B cell (primary cell): ENCODE data around the gene FAM83B. TPM values are rescaled to one million over a fixed set of nuclear protein-coding genes. Genes with fewer than 3 reads are reported as not detected.

ENCODE experiments used
- ATAC-seq: fragments of 200-7000 bp; cut with Tn5 transposase; one replicate; pipeline ENCODE4 v1.10.0; 2021; ENCODE audit warnings: low read depth, mild to moderate bottlenecking, moderate number of reproducible peaks, moderate library complexity
- CTCF ChIA-PET: fragments of 350-600 bp; sonication (Branson Sonifier 250); formaldehyde crosslinking; loops from one replicate; lab custom pipeline; 2021; ENCODE audit warnings: antibody characterized with exemption, inconsistent platforms; lab: Charles Lee
- POLR2A ChIA-PET: fragments of 350-600 bp; sonication (Branson Sonifier 250); formaldehyde crosslinking; loops from one replicate; lab custom pipeline; 2021; ENCODE audit warnings: antibody characterized with exemption; lab: Charles Lee
- DNase-seq: peaks from one replicate; pipeline ENCODE4 v3.0.0; 2013
- H2AFZ ChIP-seq: 2 replicates; pipeline ENCODE4 v1.6.1; 2012; ENCODE audit warnings: mild to moderate bottlenecking, low read depth, low read length; ENCODE audit not compliant: insufficient read depth, poor library complexity, severe bottlenecking
- H3K27ac ChIP-seq, 2 donors: 1 replicate in 1 of 2; 2 replicates in 1 of 2; pipeline ENCODE4 v1.5.1; 2012 to 2013; ENCODE audit warnings: low read length in 2 of 2, mild to moderate bottlenecking in 2 of 2, moderate library complexity in 1 of 2
- H3K27me3 ChIP-seq, 4 experiments: fragments of 200-600 bp in 1 of 4; sonication (generic) in 1 of 4; replicated peaks in 1 of 4; 1 replicate in 2 of 4; 2 replicates in 2 of 4; pipeline versions ENCODE4 v1.6.1 to v1.7.0; 2013 to 2016; ENCODE audit warnings: low read length in 3 of 4, mild to moderate bottlenecking in 2 of 4, mixed read lengths in 1 of 4, moderate library complexity in 1 of 4; ENCODE audit not compliant: insufficient read depth in 4 of 4, control insufficient read depth in 3 of 4; ENCODE audit errors: control extremely low read depth in 1 of 4
- H3K36me3 ChIP-seq, 2 experiments: replicated peaks in 1 of 2; 1 replicate in 1 of 2; 2 replicates in 1 of 2; pipeline versions ENCODE4 v1.6.1 to v1.7.1; 2013; ENCODE audit warnings: low read length in 1 of 2; ENCODE audit not compliant: insufficient read depth in 2 of 2, control insufficient read depth in 1 of 2; ENCODE audit errors: control extremely low read depth in 1 of 2, extremely low read depth in 1 of 2
- H3K4me1 ChIP-seq, 2 donors: fragments of 200-600 bp in 1 of 2; sonication (generic) in 1 of 2; 1 replicate in 1 of 2; 2 replicates in 1 of 2; pipeline versions ENCODE4 v1.5.1 to v1.6.1; 2013 to 2017; ENCODE audit warnings: low read length in 2 of 2; ENCODE audit not compliant: control insufficient read depth in 2 of 2, insufficient read depth in 2 of 2
- H3K4me2 ChIP-seq: replicated peaks from 2 replicates; pipeline ENCODE3; 2012; ENCODE audit warnings: mild to moderate bottlenecking, low read depth, low read length; ENCODE audit not compliant: poor library complexity, severe bottlenecking
- H3K4me3 ChIP-seq, 5 experiments: fragments of 200-600 bp in 1 of 5; sonication (generic) in 1 of 5; 1 replicate in 3 of 5; 2 replicates in 2 of 5; pipeline versions ENCODE4 v1.5.1 to v1.7.0; 2011 to 2016; ENCODE audit warnings: low read length in 4 of 5, mild to moderate bottlenecking in 4 of 5, low read depth in 2 of 5, control low read depth in 1 of 5, moderate library complexity in 1 of 5; ENCODE audit not compliant: insufficient read depth in 1 of 5; ENCODE audit errors: control extremely low read depth in 1 of 5, extremely low read depth in 1 of 5
- H3K79me2 ChIP-seq: fragments of 200-600 bp; sonication (generic); one replicate; pipeline ENCODE4 v1.6.0; 2016; ENCODE audit warnings: low read length; ENCODE audit not compliant: control insufficient read depth, insufficient read depth
- H3K9ac ChIP-seq: fragments of 200-600 bp; sonication (generic); 2 replicates; pipeline ENCODE4 v1.6.1; 2017; ENCODE audit warnings: mild to moderate bottlenecking, low read length, moderate library complexity
- H3K9me3 ChIP-seq, 3 donors: one replicate each; pipeline versions ENCODE4 v1.6.1 to v1.7.1; 2013; ENCODE audit warnings: low read length in 2 of 3; ENCODE audit not compliant: control insufficient read depth in 2 of 3, insufficient read depth in 1 of 3; ENCODE audit errors: control extremely low read depth in 1 of 3
- H4K20me1 ChIP-seq: 2 replicates; pipeline ENCODE4 v1.6.0; 2012; ENCODE audit warnings: mild to moderate bottlenecking, low read length; ENCODE audit not compliant: insufficient read depth, control insufficient read depth, poor library complexity, severe bottlenecking
- H3K27ac Mint-ChIP-seq: one replicate; pipeline ENCODE4 v1.8.0; 2021; ENCODE audit warnings: mixed read lengths
- H3K27me3 Mint-ChIP-seq: one replicate; pipeline ENCODE4 v1.8.0; 2021; ENCODE audit warnings: mixed read lengths
- H3K4me1 Mint-ChIP-seq: one replicate; pipeline ENCODE4 v1.8.0; 2021; ENCODE audit warnings: mixed read lengths
- H3K4me3 Mint-ChIP-seq: one replicate; pipeline ENCODE4 v1.8.0; 2021; ENCODE audit warnings: mixed read lengths
- H3K9me3 Mint-ChIP-seq: one replicate; pipeline ENCODE4 v1.8.0; 2022; ENCODE audit warnings: mixed read lengths; ENCODE audit not compliant: insufficient read depth
- CTCF ChIP-seq: fragments of 200-600 bp; IDR thresholded peaks from one replicate; pipeline ENCODE4 v1.8.0; 2022; ENCODE audit warnings: antibody characterized with exemption, mild to moderate bottlenecking
- EZH2 ChIP-seq: IDR thresholded peaks from 2 replicates; pipeline ENCODE4 v1.6.1; 2012; ENCODE audit warnings: borderline replicate concordance, low read depth, mild to moderate bottlenecking, moderate library complexity, low read length; ENCODE audit not compliant: insufficient read depth, poor library complexity, severe bottlenecking
- WGBS: methylation state at CpG from one replicate; pipeline ENCODE4 v1.1.5; 2013; ENCODE audit warnings: missing lambda C conversion rate; ENCODE audit not compliant: insufficient coverage; 5-methylcytosine and 5-hydroxymethylcytosine counted together
- intact Hi-C: fragments of 100-400 bp; cut with micrococcal nuclease; formaldehyde crosslinking; loops from one replicate; pipeline ENCODE4 v1.10.0; 2022
- polyA plus RNA-seq: library from polyadenylated mRNA; depleted of rRNA; stranded (reverse); fragments of >200 nt; gene quantifications from 2 replicates; pipeline ENCODE4 v1.2.3, GENCODE V29; 2012
- total RNA-seq, 2 donors: library from RNA; stranded (reverse); fragments of 120-200 nt in 1 of 2; gene quantifications; 1 replicate in 1 of 2; 2 replicates in 1 of 2; pipeline versions ENCODE4 v1.2.3 to v1.2.4, GENCODE V29; 2013 to 2022

Gene FAM83B
- total and polyA plus RNA-seq, 2 donors (not counting 1 experiment from before 2014, with no cell fraction given), result not detected

GRCh38 chr6:54800050-54800600 lies 46.4 kb upstream of the FAM83B start:
- Histone ChIP-seq H3K27ac (no peak overlapping the region), H3K27me3 (no peaks in the 10 kb centered on the region), H4K20me1 (no peaks in the 10 kb centered on the region), H2AFZ (no peak overlapping the region), H3K36me3 (no peaks in the 10 kb centered on the region), H3K9ac (no peak overlapping the region), H3K4me1 (no peaks in the 10 kb centered on the region), H3K4me3 (no peak overlapping the region), H3K9me3 (peaks cover 0 to 3% (median 0%) of the 10 kb centered on the region in 3 donors), H3K79me2 (no peaks in the 10 kb centered on the region), H3K4me2 (no peak overlapping the region)
- no peaks in the 10 kb centered on the region for H3K4me1 Mint-ChIP-seq
- H3K9me3 Mint-ChIP-seq, result peaks cover 3% of the 10 kb centered on the region
- CTCF ChIA-PET, result no interaction called here
- intact Hi-C loops, result no loop called here
- ATAC-seq (no peak), DNase-seq (no peak)
- no peaks in the 10 kb centered on the region for H3K27me3 Mint-ChIP-seq
- WGBS, result no CpG with 5 or more reads among the region's 4 CpGs
- no peak overlapping the region for H3K4me3 Mint-ChIP-seq
- TF ChIP-seq EZH2 (no peak), CTCF (no peak)
- H3K27ac Mint-ChIP-seq, result no peak overlapping the region
- POLR2A ChIA-PET, result no interaction called here

- H3K9ac ChIP-seq, result no peak overlapping the region
- H2AFZ ChIP-seq, result no peak overlapping the region
- no peak overlapping the region for H3K27ac Mint-ChIP-seq
- no peak overlapping the region for H3K4me2 ChIP-seq
- ATAC-seq, result no peak
- H3K4me3 ChIP-seq, result no peak overlapping the region
- ChIA-PET CTCF (no interaction called here), POLR2A (no interaction called here)
- H3K4me1 Mint-ChIP-seq, result no peaks in the 10 kb centered on the region
- no peak for TF ChIP-seq EZH2
- no peak for TF ChIP-seq CTCF
- H3K4me1 ChIP-seq, result no peaks in the 10 kb centered on the region
- H3K27ac ChIP-seq, result no peak overlapping the region
- intact Hi-C loops, result no loop called here
- no peak overlapping the region for H3K4me3 Mint-ChIP-seq
- no peaks in the 10 kb centered on the region for H3K36me3 ChIP-seq
- H3K9me3 ChIP-seq, result peaks cover 0 to 3% (median 0%) of the 10 kb centered on the region in 3 donors
- no peaks in the 10 kb centered on the region for H3K27me3 ChIP-seq
- no peaks in the 10 kb centered on the region for H3K79me2 ChIP-seq
- H3K27me3 Mint-ChIP-seq, result no peaks in the 10 kb centered on the region
- H3K9me3 Mint-ChIP-seq, result peaks cover 3% of the 10 kb centered on the region
- no peaks in the 10 kb centered on the region for H4K20me1 ChIP-seq
- DNase-seq, result no peak
These were observed 45.3 kb upstream of the FAM83B start for GRCh38 chr6:54801244-54801643.
